HG03460 (cell line): Measurements from ENCODE around the gene PNKD.

Source experiments
- ATAC-seq: cut with Tn5 transposase; IDR thresholded peaks from one replicate; pipeline ENCODE4 v1.9.1; 2021; ENCODE audit not compliant: unreplicated experiment

PNKD gene

DNA sequence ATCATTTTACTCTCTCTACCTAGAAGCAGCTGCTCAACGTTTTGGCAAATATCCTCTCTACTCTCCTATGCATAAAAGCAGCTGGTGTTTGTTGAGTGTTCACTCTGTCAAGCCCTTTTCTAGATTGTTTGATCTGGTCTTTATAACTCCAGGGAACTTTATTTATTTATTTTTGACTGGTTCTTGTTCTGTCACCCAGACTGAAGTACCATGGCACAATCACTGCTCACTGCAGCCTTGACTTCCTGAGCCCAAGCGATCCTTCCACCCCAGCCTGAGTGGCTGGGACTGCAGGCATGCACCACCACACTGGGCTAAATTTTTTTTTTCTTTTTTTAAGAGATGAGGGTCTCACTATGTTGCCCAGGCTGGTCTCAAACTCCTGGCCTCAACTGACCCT lies 99.0 kb downstream of the PNKD start:
- ATAC-seq, result no peak

- no peak for ATAC-seq
Observed at GRCh38 chr2:218370410-218371063, 100.2 kb downstream of the PNKD start.

GRCh38 chr2:218371983-218372350 lies 101.6 kb downstream of the PNKD start:
- ATAC-seq, result no peak

DNA sequence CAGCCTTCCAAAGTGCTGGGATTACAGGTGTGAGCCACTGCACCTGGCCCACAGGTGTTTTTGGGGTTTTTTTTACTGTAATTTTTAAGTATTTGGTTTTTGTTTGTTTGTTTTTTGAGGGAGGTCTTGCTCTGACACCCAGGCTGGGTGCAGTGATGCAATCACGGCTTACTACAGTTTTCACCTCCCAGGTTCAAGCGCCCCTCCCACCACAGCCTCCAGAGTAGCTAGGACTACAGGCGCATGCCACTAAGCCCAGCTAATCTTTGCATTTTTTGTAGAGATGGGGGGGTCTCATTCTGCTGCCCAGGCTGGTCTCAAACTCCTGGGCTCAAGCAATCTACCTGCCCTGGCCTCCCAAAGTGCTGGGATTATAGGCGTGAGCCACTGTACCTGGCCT lies 104.5 kb downstream of the PNKD start:
- no peak for ATAC-seq

DNA sequence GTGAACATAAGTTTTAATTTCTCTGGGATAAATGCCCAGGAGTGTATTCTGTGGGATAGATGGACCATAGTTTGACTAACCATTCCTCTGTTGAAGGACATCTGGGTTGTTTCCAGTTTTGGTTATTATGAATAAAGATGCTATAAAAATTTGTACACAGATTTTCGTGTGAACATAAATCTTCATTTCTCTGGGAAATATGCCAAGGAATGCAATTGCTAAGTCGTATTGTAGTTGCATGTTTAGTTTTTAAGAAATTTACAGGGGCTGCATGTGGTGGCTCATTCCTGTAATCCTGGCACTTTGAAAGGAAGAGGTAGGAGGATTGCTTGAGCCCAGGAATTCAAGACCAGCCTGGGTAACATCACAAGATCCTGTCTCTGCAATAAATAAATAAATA lies 104.9 kb downstream of the PNKD start:
- ATAC-seq, result no peak

GRCh38 chr2:218378053-218378452 lies 107.7 kb downstream of the PNKD start:
- ATAC-seq, result no peak

- ATAC-seq, result no peak
Observed at GRCh38 chr2:218381916-218382366, 111.6 kb downstream of the PNKD start, which contains the start of gene SLC11A1. TSS of gene SLC11A1 (plus strand) at chr2:218382273. CDS start at chr2:218382369, 96 bp downstream.

- no peak for ATAC-seq
Observed at GRCh38 chr2:218382785-218383184, 112.5 kb downstream of the PNKD start.

DNA sequence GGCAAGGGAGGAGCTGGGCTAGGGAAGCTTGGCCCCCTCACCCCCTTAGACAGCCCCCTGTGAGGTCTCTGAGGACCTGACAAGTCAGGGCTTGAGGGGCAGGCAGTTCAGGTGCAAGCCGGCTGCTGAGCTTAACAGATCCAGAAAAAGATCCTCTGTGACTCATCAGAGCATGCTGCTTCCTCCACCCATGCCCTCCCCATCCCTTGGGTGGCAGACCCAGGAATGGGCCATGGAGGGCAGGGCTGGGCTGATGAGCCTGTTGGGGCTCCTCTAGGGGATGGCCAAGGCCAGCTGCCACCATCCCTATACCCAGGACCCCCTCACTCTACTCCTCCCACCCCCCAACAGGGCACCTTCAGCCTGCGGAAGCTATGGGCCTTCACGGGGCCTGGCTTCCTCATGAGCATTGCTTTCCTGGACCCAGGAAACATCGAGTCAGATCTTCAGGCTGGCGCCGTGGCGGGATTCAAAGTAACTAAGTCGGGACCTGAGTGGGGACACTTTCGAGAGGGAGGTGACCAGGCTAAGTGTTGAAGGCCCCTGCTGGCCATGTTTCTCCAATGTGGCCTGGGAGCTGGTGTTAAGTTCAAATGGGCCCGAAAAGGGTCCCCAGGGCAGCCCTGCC lies 113.7 kb downstream of the PNKD start:
- ATAC-seq, result no peak

- no peak for ATAC-seq
Observed at GRCh38 chr2:218384975-218385374, 114.7 kb downstream of the PNKD start.

DNA sequence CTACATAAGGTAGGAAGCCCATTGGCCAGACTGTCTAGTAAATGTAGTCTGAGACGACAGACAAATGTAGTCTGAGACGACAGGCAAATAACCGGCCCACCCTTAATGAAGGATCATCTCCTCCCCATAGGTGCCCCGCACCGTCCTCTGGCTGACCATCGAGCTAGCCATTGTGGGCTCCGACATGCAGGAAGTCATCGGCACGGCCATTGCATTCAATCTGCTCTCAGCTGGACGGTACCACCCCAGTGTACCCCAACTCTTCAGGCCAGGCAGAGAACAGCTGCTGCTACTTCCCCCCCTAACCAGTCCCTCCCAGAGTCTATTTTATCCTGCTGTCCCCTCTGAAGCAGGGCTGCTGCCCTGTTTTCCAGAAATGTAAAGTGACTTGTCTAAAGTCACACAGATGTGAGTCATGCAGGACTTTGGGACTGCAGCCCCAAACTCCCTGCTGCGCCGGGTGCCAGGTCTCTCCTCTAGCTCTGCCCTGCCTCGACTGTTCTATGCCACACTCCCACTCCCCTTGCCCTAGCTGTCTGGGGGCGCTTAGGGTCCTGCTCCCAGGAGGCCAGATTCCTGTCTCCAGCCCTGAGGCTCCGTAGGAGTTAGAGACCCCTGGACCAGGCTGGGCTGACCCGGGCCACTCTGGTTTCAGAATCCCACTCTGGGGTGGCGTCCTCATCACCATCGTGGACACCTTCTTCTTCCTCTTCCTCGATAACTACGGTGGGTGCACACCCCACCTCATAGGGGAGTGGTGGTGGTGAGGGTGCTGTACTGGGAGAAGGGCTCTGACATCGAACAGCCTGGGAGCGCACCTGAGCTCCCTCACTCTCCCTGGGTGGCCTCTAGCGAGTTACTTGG lies 116.4 kb downstream of the PNKD start:
- no peak for ATAC-seq

DNA sequence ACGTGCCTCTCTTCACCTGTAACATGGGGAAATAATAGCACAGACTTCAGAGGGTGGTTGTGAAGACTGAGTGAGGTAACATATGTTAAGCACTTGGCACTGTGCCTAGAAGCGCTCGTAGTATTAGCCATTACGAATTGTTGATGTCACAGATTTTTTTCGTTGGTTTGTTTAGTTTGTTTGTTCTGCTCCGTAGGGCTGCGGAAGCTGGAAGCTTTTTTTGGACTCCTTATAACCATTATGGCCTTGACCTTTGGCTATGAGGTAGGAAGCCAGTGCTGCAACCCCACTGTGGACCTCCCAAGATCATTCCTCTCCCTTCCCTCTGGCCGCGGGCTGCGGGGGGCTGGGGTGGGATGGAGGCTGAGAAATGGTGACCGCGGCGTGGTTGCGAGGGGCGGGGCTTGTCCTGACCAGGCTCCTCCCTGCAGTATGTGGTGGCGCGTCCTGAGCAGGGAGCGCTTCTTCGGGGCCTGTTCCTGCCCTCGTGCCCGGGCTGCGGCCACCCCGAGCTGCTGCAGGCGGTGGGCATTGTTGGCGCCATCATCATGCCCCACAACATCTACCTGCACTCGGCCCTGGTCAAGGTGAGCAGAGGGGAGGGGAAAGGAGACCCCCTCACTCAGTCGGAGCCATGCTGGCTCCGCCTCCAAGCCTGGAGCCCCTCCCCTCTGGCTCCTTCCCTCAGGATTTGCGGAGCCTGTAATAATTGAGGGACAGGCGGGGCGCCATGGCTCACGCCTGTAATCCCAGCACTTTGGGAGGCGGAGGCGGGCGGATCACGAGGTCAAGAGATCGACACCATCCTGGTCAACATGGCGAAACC lies 117.3 kb downstream of the PNKD start:
- no peak for ATAC-seq

DNA sequence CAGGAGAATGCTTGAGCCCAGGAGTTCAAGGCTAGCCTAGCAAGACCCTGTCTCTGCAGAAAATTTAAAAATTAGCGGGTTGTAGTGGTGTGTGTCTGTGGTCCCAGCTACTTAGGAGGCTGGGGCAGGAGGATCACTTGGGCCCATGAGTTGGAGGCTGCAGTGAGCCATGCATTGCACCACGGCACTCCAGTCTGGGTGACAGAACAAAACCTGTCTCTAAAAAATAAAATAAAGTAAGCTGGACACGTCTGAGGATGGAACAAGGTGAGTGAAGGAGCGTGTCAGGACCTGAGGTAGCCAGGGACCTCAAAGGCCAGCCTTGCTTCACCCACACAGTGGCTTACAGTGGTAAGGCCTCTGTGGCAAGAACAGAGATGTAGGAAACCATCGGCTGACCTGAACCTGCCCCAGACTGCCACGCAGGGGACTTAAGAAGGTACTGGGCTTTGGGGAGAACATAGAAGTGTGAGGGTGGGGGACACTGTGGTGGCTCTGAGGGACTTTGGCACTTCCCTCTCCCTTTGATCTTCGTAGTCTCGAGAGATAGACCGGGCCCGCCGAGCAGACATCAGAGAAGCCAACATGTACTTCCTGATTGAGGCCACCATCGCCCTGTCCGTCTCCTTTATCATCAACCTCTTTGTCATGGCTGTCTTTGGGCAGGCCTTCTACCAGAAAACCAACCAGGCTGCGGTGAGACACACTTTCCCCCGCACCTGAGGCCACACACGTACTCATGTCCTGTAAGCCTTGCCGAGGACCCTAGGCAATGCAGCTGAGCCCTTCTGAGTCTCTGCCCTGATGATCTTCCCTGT lies 119.2 kb downstream of the PNKD start:
- no peak for ATAC-seq

DNA sequence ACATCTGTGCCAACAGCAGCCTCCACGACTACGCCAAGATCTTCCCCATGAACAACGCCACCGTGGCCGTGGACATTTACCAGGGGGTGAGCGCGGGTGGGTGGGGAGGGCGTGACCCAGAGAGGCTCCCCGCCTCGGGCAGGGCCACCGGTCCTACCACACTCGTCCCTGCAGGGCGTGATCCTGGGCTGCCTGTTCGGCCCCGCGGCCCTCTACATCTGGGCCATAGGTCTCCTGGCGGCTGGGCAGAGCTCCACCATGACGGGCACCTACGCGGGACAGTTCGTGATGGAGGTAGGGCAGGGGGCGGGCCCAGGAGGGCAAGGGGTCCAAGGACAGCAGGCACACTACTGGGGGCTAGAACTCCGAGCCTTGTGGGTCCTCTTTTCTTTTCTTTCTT lies 120.9 kb downstream of the PNKD start:
- ATAC-seq, result no peak

DNA sequence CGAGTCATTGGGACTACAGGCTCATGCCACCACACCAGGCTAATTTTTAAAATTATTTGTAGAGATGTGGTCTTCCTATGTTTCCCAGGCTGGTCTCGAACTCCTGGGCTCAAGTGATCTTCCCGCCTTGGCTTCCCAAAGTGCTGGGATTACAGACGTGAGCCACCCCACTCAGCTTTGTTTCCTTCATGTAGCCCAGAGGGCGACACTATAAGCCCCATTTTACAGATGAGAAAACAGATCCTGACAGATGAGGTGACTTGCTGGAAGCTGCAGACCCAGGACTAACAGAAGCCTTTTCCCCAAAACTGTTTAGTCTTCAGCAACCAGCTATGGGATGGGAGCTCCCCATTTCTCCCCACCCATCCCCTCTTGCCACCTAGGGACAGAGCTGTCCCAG lies 122.1 kb downstream of the PNKD start:
- ATAC-seq, result no peak

DNA sequence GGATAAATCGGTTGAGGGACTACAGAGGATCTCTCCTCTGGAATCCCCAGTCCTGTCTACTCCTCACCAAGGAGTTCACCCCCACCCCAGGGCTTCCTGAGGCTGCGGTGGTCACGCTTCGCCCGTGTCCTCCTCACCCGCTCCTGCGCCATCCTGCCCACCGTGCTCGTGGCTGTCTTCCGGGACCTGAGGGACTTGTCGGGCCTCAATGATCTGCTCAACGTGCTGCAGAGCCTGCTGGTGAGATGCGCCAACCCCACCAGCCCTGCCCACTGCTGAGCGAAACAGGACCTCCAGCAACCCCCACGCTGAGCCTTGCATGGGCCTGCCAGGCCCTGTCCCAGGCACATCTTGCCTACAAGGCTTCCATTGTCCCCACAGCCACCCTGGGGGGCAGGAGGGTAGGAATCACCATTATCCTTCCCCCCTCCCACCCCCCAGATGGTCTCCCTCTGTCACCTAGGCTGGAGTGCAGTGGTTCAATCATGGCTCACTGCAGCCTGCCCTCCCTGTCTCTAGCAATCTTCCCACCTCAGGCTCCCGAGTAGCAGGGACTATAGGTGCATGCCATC lies 122.7 kb downstream of the PNKD start:
- ATAC-seq, result no peak

- ATAC-seq, result no peak
Observed at GRCh38 chr2:218393750-218394290, 123.5 kb downstream of the PNKD start.

DNA sequence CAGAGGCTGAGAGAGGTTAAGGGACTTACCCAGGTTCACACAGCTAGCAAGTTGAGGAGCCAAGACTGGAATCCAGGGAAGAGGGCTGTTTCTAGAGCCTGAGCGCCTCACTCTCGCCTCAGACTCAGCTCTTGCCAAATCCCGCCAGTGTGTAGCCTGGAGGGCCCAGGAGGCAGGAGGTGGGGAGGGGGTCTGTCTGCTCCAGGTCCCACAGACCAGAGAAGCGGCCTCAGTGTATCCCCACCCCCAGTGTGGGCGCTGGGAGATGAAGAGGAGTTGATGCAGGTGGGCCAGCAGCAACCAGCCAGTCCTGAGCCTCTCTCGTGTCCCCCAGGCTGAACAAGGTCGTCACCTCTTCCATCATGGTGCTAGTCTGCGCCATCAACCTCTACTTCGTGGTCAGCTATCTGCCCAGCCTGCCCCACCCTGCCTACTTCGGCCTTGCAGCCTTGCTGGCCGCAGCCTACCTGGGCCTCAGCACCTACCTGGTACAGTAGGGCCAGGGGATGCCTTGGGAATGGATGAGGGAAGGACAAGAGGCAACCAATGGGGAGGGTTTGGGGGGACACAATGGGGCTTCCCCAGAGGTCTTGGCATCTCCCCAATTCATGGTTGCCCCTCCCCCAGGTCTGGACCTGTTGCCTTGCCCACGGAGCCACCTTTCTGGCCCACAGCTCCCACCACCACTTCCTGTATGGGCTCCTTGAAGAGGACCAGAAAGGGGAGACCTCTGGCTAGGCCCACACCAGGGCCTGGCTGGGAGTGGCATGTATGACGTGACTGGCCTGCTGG lies 124.2 kb downstream of the PNKD start:
- ATAC-seq, result no peak

GRCh38 chr2:218395090-218395444 lies 124.7 kb downstream of the PNKD start:
- no peak for ATAC-seq
